SJSA1 (cell line): ENCODE data around the gene SNAPC5. TPM values are rescaled to one million over a fixed set of nuclear protein-coding genes. Genes with fewer than 3 reads are reported as not detected.

Experiments used
- DNase-seq, 2 experiments: peaks; one replicate each; pipeline ENCODE4 v3.0.0-alpha.2; 2015 to 2020; ENCODE audit warnings: low spot score in 2 of 2, low read depth in 1 of 2
- H3K27ac ChIP-seq: fragments of 250-450 bp; sonication (Bioruptor Pico); 2 replicates; pipeline ENCODE4 v1.5.1; 2020; ENCODE audit warnings: mild to moderate bottlenecking, moderate library complexity
- H3K27me3 ChIP-seq: fragments of 250-450 bp; sonication (Bioruptor Pico); replicated peaks from 2 replicates; pipeline ENCODE4 v1.5.1; 2020; ENCODE audit warnings: mild to moderate bottlenecking, moderate library complexity
- H3K36me3 ChIP-seq: fragments of 250-450 bp; sonication (Bioruptor Pico); 2 replicates; pipeline ENCODE4 v1.5.1; 2020; ENCODE audit warnings: mild to moderate bottlenecking
- H3K4me1 ChIP-seq: fragments of 250-450 bp; sonication (Bioruptor Pico); replicated peaks from 2 replicates; pipeline ENCODE4 v1.6.1; 2021; ENCODE audit warnings: mild to moderate bottlenecking
- H3K4me3 ChIP-seq: fragments of 250-450 bp; sonication (Bioruptor Pico); 2 replicates; pipeline ENCODE4 v1.5.1; 2020; ENCODE audit warnings: mild to moderate bottlenecking
- H3K9me3 ChIP-seq: fragments of 250-450 bp; sonication (Bioruptor Pico); replicated peaks from 2 replicates; pipeline ENCODE4 v1.5.1; 2020; ENCODE audit warnings: mild to moderate bottlenecking
- total RNA-seq: library from RNA; depleted of rRNA; stranded (reverse); fragments of >200 nt; shearing (Covaris generic); gene quantifications from 2 replicates; pipeline ENCODE4 v1.2.3, GENCODE V29; 2014; rRNA removed

The SNAPC5 gene, protein sequence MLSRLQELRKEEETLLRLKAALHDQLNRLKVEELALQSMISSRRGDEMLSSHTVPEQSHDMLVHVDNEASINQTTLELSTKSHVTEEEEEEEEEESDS
- total RNA-seq, result 5.1 and 32.4 TPM in 2 replicates

GRCh38 chr15:66497502-66498455, at the start of gene SNAPC5:
Gene SNAPC5 (minus strand): TSS chr15:66497762. CDS start chr15:66497731, 31 bp downstream.
- Histone ChIP-seq H3K36me3 (peaks cover 99% of the 10 kb centered on the region), H3K27me3 (no peaks in the 10 kb centered on the region), H3K27ac (peak within 1 kb of the TSS; percentile 52), H3K4me3 (peak within 1 kb of the TSS; percentile 61), H3K4me1 (peaks cover 17% of the 10 kb centered on the region), H3K9me3 (no peaks in the 10 kb centered on the region)
- DNase-seq, result peak; percentile 95

- H3K4me3 ChIP-seq, result no peak overlapping the region
- H3K27ac ChIP-seq, result no peak overlapping the region
- no peaks in the 10 kb centered on the region for H3K4me1 ChIP-seq
- no peaks in the 10 kb centered on the region for H3K27me3 ChIP-seq
- no peak for DNase-seq
- no peaks in the 10 kb centered on the region for H3K9me3 ChIP-seq
- H3K36me3 ChIP-seq, result peaks cover 36% of the 10 kb centered on the region
Observed at GRCh38 chr15:66545255-66545654, 47.7 kb upstream of the SNAPC5 start.

DNA sequence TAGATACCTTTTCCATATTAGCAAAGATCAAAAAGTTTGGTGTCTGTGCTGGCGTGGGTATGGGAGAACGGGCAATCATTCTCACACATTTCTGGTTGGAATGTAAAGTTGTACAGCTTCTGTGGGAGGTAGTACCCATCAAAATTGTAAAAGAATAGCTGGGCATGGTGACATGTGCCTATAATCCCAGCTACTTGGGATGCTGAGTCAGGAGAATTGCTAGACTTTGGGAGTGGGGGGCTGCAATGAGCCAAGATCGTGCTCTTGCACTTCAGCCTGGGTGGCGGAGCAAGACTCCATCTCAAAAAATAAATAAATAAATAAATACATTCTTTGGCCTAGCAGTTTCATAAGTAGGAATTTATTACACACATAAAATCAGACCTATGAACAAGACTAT, 45.3 kb upstream of the SNAPC5 start:
- Histone ChIP-seq H3K36me3 (peaks cover 46% of the 10 kb centered on the region), H3K27me3 (no peaks in the 10 kb centered on the region), H3K27ac (no peak overlapping the region), H3K4me3 (no peak overlapping the region), H3K4me1 (no peaks in the 10 kb centered on the region), H3K9me3 (no peaks in the 10 kb centered on the region)
- DNase-seq, result no peak

DNA sequence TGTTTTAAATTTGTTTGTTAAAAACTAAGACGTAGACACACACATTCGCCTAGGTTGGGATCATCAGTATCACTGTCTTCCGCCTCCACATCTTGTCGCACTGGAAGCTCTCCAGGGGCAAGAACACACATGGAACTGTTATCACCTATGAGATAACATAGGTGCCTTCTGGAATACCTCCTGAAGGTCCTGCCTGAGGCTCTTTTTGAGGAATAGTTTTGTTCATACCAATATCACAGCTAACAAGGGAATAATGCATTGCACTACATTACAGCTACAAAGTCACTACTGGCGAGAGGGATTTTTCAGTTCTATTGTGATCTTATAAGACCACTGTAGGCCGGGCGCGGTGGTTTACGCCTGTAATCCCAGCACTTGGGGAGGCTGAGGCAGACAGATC, 37.5 kb upstream of the SNAPC5 start:
- no peaks in the 10 kb centered on the region for H3K4me1 ChIP-seq
- no peaks in the 10 kb centered on the region for H3K27me3 ChIP-seq
- H3K36me3 ChIP-seq, result peaks cover 78% of the 10 kb centered on the region
- H3K4me3 ChIP-seq, result no peak overlapping the region
- H3K27ac ChIP-seq, result no peak overlapping the region
- no peak for DNase-seq
- no peaks in the 10 kb centered on the region for H3K9me3 ChIP-seq

- Histone ChIP-seq H3K9me3 (no peaks in the 10 kb centered on the region), H3K27me3 (no peaks in the 10 kb centered on the region), H3K4me3 (no peak overlapping the region), H3K4me1 (no peaks in the 10 kb centered on the region), H3K27ac (no peak overlapping the region), H3K36me3 (peaks cover 66% of the 10 kb centered on the region)
- DNase-seq, result no peak
Observed at GRCh38 chr15:66524838-66525237, 27.3 kb upstream of the SNAPC5 start.

DNA sequence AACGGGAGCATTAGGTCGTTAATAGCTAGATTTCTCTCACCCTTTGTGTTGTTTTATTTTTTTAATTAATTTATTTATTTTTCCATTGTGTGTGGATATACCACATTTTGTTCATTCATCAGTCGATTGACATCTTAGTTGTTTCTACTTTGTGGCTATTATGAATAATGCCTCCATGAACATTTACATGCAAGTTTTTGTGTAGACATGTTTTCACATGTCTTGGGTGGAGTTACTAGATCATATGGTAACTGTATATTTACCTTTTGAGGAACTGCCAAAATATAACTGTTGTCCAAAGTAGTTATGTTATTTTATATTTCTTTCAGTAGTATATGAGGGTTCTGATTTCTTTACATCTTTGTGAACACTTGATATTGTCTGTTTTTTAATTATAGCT, 26.4 kb upstream of the SNAPC5 start:
- H3K4me1 ChIP-seq, result no peaks in the 10 kb centered on the region
- no peaks in the 10 kb centered on the region for H3K9me3 ChIP-seq
- H3K36me3 ChIP-seq, result peaks cover 69% of the 10 kb centered on the region
- no peak overlapping the region for H3K27ac ChIP-seq
- no peak for DNase-seq
- H3K27me3 ChIP-seq, result no peaks in the 10 kb centered on the region
- no peak overlapping the region for H3K4me3 ChIP-seq

DNA sequence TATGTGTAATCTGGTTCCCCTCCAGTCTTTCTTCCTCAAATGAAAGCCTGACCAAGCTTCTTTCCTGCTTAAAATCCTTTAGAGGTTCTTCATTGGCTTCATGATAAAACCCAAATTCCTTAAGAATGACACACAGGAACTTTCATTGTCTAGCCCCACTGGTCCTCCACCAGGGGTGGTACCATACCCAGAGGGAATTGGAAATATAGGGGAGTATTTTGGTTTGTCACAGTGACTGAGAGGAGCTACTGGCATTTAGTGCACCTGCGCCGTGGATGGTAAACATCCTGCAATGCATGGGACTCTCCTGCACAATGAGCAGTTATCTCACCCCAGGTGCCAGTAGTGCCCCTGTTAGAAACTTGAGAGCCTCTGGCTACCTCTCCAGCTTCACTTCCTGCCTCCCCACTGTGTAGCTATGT, 18.4 kb upstream of the SNAPC5 start:
- peak in 1 of 2 experiments; percentile 59 for DNase-seq
- Histone ChIP-seq H3K27me3 (no peaks in the 10 kb centered on the region), H3K4me1 (peaks cover 22% of the 10 kb centered on the region), H3K9me3 (no peaks in the 10 kb centered on the region), H3K27ac (no peak overlapping the region; the same call in 1 of the 2 replicates), H3K4me3 (no peak overlapping the region), H3K36me3 (peaks cover 74% of the 10 kb centered on the region)

GRCh38 chr15:66514586-66514985, 17.0 kb upstream of the SNAPC5 start:
- no peak overlapping the region for H3K27ac ChIP-seq
- no peak overlapping the region for H3K4me3 ChIP-seq
- peaks cover 69% of the 10 kb centered on the region for H3K36me3 ChIP-seq
- peaks cover 22% of the 10 kb centered on the region for H3K4me1 ChIP-seq
- no peaks in the 10 kb centered on the region for H3K9me3 ChIP-seq
- DNase-seq, result no peak
- H3K27me3 ChIP-seq, result no peaks in the 10 kb centered on the region

DNA sequence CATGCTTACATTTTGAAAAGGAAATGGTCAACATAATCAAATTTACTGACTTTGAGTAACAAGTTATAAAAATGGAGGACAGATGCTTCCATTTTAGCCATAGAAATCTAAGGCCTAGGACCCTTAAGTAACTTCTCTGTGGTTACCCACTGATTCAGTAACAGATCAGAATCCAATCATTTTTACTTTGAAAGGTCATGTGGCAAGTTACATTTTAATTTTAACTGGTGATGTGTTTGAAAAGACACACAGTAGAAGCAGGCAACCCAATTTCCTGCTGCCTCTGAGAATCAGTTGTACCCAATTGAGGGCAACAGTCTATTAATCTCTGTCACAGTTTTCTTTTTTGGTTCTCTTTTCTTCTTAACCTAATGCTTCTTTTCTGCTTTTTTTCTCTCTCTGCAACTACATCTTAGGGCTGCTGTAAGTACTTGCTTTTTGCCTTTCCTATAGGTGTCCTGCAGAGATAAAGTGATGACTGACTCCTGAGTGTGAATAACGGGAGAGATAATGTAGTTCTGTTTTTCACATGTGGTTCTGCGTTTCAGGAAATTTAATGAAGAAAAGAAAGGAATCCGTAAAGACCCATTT, 10.8 kb upstream of the SNAPC5 start:
- H3K36me3 ChIP-seq, result peaks cover 55% of the 10 kb centered on the region
- no peak overlapping the region for H3K27ac ChIP-seq

DNA sequence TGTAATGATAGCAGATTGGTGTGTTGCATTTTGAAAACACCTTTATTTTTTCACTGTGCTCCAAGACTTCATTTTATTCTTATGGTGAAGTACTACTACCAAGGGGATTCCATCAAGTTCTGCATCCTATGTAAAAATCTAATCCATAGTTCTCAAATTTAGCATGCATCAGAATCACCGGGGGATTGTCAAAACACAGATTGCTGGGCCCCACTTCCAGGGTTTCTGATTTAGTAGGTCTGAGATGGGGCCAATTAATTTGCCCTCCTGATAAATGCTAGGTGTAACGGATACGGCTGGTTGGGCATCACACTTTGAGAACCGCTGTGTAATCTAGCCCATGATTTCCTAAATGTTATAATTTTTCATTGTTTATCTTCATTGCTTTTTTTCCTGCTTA, 8.3 kb upstream of the SNAPC5 start:
- peak overlapping the region; percentile 96 for H3K27ac ChIP-seq
- H3K4me3 ChIP-seq, result peak overlapping the region; percentile 69
- H3K9me3 ChIP-seq, result no peaks in the 10 kb centered on the region
- H3K36me3 ChIP-seq, result peaks cover 64% of the 10 kb centered on the region
- peak in 1 of 2 experiments; percentile 8 for DNase-seq
- H3K27me3 ChIP-seq, result no peaks in the 10 kb centered on the region
- H3K4me1 ChIP-seq, result peaks cover 18% of the 10 kb centered on the region

More for the DNA sequence above, 10.8 kb upstream of the SNAPC5 start:
- no peaks in the 10 kb centered on the region for H3K9me3 ChIP-seq
- DNase-seq, result no peak
- no peak overlapping the region for H3K4me3 ChIP-seq
- no peaks in the 10 kb centered on the region for H3K27me3 ChIP-seq
- peaks cover 7% of the 10 kb centered on the region for H3K4me1 ChIP-seq

DNA sequence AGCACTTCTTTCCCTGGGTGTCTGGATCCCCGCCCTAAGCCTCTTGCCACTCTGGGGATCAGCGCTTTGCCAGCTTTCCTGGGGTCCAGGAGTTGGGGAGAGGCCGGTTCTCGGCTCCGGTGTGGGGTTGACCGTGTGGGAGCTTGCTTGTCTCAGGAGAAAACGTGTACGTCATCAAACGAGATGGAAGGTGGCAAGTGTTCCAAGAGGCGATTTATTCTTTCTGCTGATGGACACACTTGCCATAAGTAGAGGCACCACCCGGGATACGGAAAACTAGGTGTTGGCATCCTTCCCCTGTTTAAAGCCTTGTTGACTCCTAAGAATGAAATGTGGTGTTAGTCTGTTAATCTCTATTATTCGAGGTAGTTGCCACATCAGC, 7.9 kb upstream of the SNAPC5 start:
- no peak for DNase-seq
- H3K27ac ChIP-seq, result peak overlapping the region; percentile 96
- no peaks in the 10 kb centered on the region for H3K9me3 ChIP-seq
- peak overlapping the region; percentile 69 for H3K4me3 ChIP-seq
- H3K27me3 ChIP-seq, result no peaks in the 10 kb centered on the region
- H3K4me1 ChIP-seq, result peaks cover 18% of the 10 kb centered on the region
- peaks cover 64% of the 10 kb centered on the region for H3K36me3 ChIP-seq

DNA sequence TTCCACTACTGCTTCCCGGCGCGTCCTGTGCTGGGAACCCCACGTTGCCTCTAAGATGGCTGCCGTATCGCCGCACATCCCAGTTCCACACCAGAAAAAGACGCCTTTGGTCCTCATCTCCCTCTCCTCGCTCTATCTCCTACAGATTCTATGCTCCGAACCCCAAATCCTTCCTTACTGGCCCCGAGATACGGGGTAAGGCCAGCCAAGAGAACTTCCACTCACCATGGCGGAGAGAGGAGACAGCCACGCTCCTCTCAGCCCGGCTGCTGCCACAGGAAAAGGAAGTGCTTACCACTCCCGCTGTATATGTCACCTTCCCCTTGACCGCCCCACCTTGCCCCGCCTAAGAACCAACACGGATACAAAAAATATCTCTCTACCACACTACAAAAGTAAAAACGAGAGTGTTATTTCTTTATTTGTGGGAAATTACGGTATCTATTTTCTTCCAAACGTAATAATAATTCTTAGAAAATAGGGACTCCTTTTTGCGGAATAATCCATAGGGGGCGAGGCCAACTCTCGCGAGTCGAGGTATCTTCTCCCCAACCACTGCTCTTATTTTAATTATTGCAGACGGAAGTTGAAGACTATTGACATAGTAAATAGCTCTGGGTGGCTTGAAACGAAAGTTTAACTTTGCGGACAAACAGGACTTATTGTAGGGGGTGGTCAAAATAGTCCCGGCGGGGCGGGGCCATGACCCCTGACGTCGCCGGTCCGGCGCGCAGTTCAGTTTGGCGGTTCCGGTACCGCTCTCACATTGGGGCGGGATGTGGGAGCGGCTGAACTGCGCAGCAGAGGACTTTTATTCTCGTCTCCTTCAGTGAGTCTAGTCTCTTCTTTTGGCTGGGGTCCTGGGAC, 7.2 kb upstream of the SNAPC5 start, which contains the start of the genes RPL4 and ZWILCH:
RPL4 (minus strand) TSS at position 293 of the 867 bp plus-strand sequence; CDS start at position 228, 65 bp downstream.
ZWILCH (plus strand) TSS at position 764 of the 867 bp plus-strand sequence; CDS start at position 777, 13 bp downstream.
- Histone ChIP-seq H3K4me3 (peak within 1 kb of the TSS; percentile 69), H3K27ac (peak within 1 kb of the TSS; percentile 96), H3K4me1 (peaks cover 18% of the 10 kb centered on the region), H3K27me3 (no peaks in the 10 kb centered on the region), H3K36me3 (peaks cover 69% of the 10 kb centered on the region), H3K9me3 (no peaks in the 10 kb centered on the region)
- DNase-seq, result peak; percentile 83 to 97
